ENCODE measurements around the gene RPAP3. TPM values are rescaled to one million over a fixed set of nuclear protein-coding genes. Genes with fewer than 3 reads are reported as not detected.

Gene RPAP3
- total RNA-seq, 1 experiment from 2014 or later, result 67.7 TPM

- Mint-ChIP-seq H3K4me1 (ENCODE audit: low read depth, unreplicated experiment) (peaks cover 5% of the 10 kb centered on the region), H3K27ac (ENCODE audit: unreplicated experiment) (no peak overlapping the region), H3K9me3 (ENCODE audit: unreplicated experiment) (no peaks in the 10 kb centered on the region), H3K36me3 (ENCODE audit: insufficient read depth, unreplicated experiment) (peaks cover 10% of the 10 kb centered on the region), H3K4me3 (ENCODE audit: unreplicated experiment) (no peak overlapping the region), H3K27me3 (ENCODE audit: insufficient read depth, unreplicated experiment) (no peaks in the 10 kb centered on the region)
- no peak for TF ChIP-seq CTCF (IDR thresholded peaks at IDR 0.05; ENCODE audit: insufficient read depth in 1 of 2, low read depth in 1 of 2, low read length in 1 of 2, severe bottlenecking in 1 of 2, unreplicated experiment in 1 of 2)
- BruUV-seq (replicated peaks), result no TSS peak
- H3K4me1 ChIP-seq, result peaks cover 7% of the 10 kb centered on the region; the same call in 1 of the 2 replicates
- DNase-seq, result no peak
- intact Hi-C loops (cut with micrococcal nuclease; ENCODE audit: unreplicated experiment), result no loop called here
- no peaks in the 10 kb centered on the region for H3K36me3 ChIP-seq (ENCODE audit: control insufficient read depth, insufficient read depth, low read length)
- no peak overlapping the region for H3K4me3 ChIP-seq (ENCODE audit: low read depth, low read length)
- POLR2A ChIA-PET, result no interaction called here
- no peaks in the 10 kb centered on the region for H3K27me3 ChIP-seq (replicated peaks; ENCODE audit: control insufficient read depth, insufficient read depth, low read length)
- CTCF ChIA-PET, result interaction anchor here (1.9 kb wide), 1 partner anchor 34 kb away, joined by 7 read pairs; no protein-coding TSS in a partner anchor
- H3K9me3 ChIP-seq, result no peaks in the 10 kb centered on the region; the same call in 1 of the 2 replicates
These were observed 3.8 kb upstream of the RPAP3 start for GRCh38 chr12:47709671-47710070.

GRCh38 chr12:47709237-47709636 lies 3.4 kb upstream of the RPAP3 start:
- H3K36me3 Mint-ChIP-seq (ENCODE audit: insufficient read depth, unreplicated experiment), result peaks cover 10% of the 10 kb centered on the region
- Histone ChIP-seq H3K4me1 (peaks cover 7% of the 10 kb centered on the region; the same call in 1 of the 2 replicates), H3K27me3 (replicated peaks; ENCODE audit: control insufficient read depth, insufficient read depth, low read length) (no peaks in the 10 kb centered on the region), H3K36me3 (ENCODE audit: control insufficient read depth, insufficient read depth, low read length) (no peaks in the 10 kb centered on the region), H3K4me3 (ENCODE audit: low read depth, low read length) (no peak overlapping the region), H3K9me3 (no peaks in the 10 kb centered on the region; the same call in 1 of the 2 replicates)
- no peak for DNase-seq
- CTCF ChIA-PET, result interaction anchor here (1.9 kb wide), 1 partner anchor 35 kb away, joined by 7 read pairs; no protein-coding TSS in a partner anchor
- H3K4me1 Mint-ChIP-seq (ENCODE audit: low read depth, unreplicated experiment), result peaks cover 6% of the 10 kb centered on the region
- H3K9me3 Mint-ChIP-seq (ENCODE audit: unreplicated experiment), result no peaks in the 10 kb centered on the region
- no TSS peak for BruUV-seq (replicated peaks)
- no peak overlapping the region for H3K27ac Mint-ChIP-seq (ENCODE audit: unreplicated experiment)
- H3K27me3 Mint-ChIP-seq (ENCODE audit: insufficient read depth, unreplicated experiment), result no peaks in the 10 kb centered on the region
- no peak for TF ChIP-seq CTCF (IDR thresholded peaks at IDR 0.05; ENCODE audit: insufficient read depth in 1 of 2, low read depth in 1 of 2, low read length in 1 of 2, severe bottlenecking in 1 of 2, unreplicated experiment in 1 of 2)
- no peak overlapping the region for H3K4me3 Mint-ChIP-seq (ENCODE audit: unreplicated experiment)
- intact Hi-C loops (cut with micrococcal nuclease; ENCODE audit: unreplicated experiment), result no loop called here
- POLR2A ChIA-PET, result no interaction called here

- no TSS peak for BruUV-seq (replicated peaks)
- Histone ChIP-seq H3K4me3 (ENCODE audit: low read depth, low read length) (no peak overlapping the region), H3K36me3 (ENCODE audit: control insufficient read depth, insufficient read depth, low read length) (no peaks in the 10 kb centered on the region), H3K4me1 (peaks cover 7% of the 10 kb centered on the region; the same call in 1 of the 2 replicates), H3K27me3 (replicated peaks; ENCODE audit: control insufficient read depth, insufficient read depth, low read length) (no peaks in the 10 kb centered on the region), H3K9me3 (no peaks in the 10 kb centered on the region; the same call in 1 of the 2 replicates)
- Mint-ChIP-seq H3K36me3 (ENCODE audit: insufficient read depth, unreplicated experiment) (peaks cover 16% of the 10 kb centered on the region), H3K27ac (ENCODE audit: unreplicated experiment) (no peak overlapping the region), H3K9me3 (ENCODE audit: unreplicated experiment) (no peaks in the 10 kb centered on the region), H3K27me3 (ENCODE audit: insufficient read depth, unreplicated experiment) (no peaks in the 10 kb centered on the region), H3K4me1 (ENCODE audit: low read depth, unreplicated experiment) (peaks cover 17% of the 10 kb centered on the region), H3K4me3 (ENCODE audit: unreplicated experiment) (no peak overlapping the region)
- TF ChIP-seq CTCF (IDR thresholded peaks at IDR 0.05; ENCODE audit: insufficient read depth in 1 of 2, low read depth in 1 of 2, low read length in 1 of 2, severe bottlenecking in 1 of 2, unreplicated experiment in 1 of 2), result no peak
- ChIA-PET POLR2A (no interaction called here), CTCF (interaction anchor here (0.7 to 1.0 kb wide), 2 partner anchors 130 to 192 kb away, joined by 3 read pairs; no protein-coding TSS in a partner anchor)
- intact Hi-C loops (cut with micrococcal nuclease; ENCODE audit: unreplicated experiment), result no loop called here
- DNase-seq, result no peak
These were observed 2.2 kb upstream of the RPAP3 start for GRCh38 chr12:47707905-47708543.
